HG03521 (cell line): ENCODE data around the gene VWA5A.

Experiments
- ATAC-seq: cut with Tn5 transposase; IDR thresholded peaks from one replicate; pipeline ENCODE4 v1.9.1; 2021; ENCODE audit warnings: mild to moderate bottlenecking, moderate library complexity; ENCODE audit not compliant: unreplicated experiment

VWA5A gene

DNA sequence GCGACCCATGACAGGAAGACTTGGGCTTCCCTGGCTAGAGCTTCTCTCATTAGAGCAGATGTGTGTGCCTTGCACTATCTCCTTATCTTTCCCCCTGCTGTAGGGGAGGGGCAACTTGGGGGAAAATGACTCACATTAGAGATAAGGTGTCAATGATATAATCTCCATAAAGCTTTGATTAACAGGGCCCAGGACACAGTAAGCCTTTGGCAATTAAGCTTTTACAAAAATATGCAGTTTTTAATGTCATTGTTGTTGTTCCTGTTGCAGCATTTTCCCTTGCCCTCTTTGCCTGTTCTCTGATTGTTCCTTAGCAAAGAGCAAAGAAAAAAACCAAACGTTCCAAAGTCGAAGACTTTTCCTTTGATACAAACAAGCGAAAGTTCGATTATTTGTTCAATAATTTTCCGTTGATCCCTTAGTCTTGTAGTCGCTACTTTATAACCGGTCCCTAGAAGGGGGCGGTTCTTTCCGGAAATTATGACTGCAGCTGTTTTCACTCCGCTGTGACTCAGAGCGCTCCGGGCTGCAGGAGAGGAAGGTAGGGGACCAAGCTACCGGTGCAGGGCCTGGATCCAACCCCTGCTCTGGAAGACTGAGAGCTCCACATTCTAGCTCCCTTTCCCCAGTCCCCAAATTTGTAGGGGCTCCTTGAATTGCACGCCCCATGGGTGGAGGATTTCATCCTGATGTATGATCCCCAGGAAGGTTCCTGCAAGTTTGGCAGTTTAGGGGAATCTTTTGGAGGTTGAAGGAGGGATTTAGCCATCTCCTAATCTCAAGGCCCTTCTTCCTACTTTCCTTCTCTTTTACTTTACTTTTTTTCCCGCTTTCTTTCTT lies at the start of gene VWA5A:
VWA5A (plus strand) TSS at position 509 of the 840 bp plus-strand sequence. CDS start 2,062 bp downstream, outside the sequence.
- peak; percentile 99 for ATAC-seq

- ATAC-seq = no peak
Measured at GRCh38 chr11:124068601-124069110, 46.6 kb upstream of the VWA5A start.

DNA sequence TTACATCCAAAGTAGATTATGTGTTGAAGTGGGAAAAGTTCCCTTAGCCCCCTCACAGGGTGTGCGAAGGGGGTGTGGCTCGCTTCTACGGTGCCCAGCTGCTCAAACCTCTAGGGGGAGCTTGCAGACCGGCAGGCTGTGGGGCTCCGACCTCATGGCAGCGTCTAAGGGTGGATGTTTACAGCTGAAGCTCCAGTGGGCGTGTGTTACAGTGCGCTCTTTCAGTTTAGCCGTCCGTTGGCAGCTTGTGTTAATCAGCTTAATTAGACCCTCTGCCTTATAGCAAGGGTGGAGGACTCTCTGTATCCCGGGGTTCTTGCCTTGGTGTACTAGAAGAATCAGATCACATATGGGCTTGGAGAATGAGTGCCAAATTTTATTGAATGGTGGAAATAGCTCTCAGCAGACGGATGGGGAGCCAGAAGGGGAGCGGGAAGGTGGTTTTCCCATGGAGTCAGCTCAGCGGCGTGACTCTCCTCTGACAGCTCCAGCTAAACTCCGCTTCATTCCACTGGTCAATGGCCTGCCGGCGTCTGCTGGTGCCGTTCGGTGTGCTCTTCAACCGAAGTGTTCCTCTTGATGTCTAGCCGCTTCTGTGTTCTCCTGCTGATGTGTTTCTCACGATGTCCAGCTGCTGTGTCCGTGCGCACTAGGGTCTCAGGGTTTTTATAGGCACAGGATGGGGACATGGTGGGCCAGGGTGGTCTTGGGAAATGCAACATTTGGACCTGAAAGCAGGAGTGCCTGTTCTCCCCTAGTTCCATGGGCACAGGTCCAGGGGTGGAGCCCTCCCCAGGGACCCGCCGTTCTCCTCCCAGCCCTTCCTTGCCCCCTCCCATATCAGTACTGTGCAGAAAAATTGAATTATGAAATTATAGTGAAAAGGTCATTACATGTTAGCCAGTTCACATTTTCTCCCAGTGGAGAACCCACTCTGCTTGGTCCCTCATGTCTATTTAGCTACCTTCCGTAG lies 45.5 kb upstream of the VWA5A start:
- peak; percentile 79 for ATAC-seq

DNA sequence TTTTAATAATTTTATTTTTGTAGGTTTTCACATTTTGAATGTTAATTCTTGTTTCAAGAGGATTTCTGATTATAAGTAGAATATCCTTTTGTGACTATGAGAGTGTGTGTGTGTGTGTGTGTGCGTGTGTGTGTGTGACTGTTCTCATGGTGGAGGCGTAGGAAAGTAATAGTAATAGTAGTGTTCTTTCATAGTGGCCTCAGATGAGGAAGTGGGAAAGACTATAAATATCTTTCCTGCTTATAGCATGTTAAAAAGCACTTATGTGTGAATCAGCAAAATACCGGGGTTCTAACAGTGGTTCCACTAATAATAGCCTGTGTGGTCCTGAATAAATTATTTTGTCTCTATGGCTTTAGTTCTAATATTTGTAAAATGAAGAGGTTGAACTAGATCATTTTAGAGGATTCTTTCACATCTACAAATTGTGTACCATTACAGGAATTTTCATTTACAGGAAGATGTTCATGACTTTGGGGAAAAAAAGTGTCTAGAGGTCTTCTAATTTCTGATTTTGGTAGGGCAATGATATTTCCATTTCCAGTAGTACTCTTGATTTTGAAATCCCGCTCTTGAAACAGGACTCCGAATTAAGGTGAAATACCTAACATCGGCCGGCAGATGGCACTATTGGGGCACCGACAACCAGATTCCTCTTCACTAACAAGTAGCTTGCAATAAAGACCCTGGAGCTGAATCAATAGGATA lies 44.2 kb upstream of the VWA5A start:
- peak; percentile 75 for ATAC-seq

GRCh38 chr11:124071623-124071948 lies 43.7 kb upstream of the VWA5A start:
- ATAC-seq = no peak

GRCh38 chr11:124072147-124072546 lies 43.1 kb upstream of the VWA5A start:
- ATAC-seq = no peak

- no peak for ATAC-seq
Measured at GRCh38 chr11:124074554-124074953, 40.7 kb upstream of the VWA5A start.

- ATAC-seq = no peak
Measured at GRCh38 chr11:124075492-124075840, 39.8 kb upstream of the VWA5A start.

GRCh38 chr11:124075841-124076651 lies 39.2 kb upstream of the VWA5A start:
- peak; percentile 71 for ATAC-seq

DNA sequence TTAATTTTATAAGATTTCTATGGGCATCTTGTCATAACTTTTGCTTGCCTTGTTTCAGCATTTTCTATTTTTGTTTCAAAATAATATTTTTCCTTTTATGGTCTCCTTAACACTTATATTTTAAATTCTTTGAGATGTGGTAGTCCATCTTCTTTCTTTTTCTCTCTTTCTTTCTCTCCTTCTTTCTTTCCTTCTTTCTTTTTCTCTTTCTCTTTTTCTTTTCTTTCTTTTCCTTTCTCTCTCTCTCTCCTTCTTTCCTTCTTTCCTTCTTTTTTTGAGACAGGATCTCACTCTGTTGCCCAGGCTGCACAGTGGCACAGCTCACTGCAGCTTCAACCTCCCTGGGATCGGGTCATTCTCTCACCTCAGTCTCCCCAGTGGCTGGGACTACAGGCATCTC lies 38.0 kb upstream of the VWA5A start:
- no peak for ATAC-seq

- ATAC-seq = no peak
Measured at GRCh38 chr11:124078591-124078990, 36.7 kb upstream of the VWA5A start.

- no peak for ATAC-seq
Measured at GRCh38 chr11:124079631-124080326, 35.5 kb upstream of the VWA5A start.

DNA sequence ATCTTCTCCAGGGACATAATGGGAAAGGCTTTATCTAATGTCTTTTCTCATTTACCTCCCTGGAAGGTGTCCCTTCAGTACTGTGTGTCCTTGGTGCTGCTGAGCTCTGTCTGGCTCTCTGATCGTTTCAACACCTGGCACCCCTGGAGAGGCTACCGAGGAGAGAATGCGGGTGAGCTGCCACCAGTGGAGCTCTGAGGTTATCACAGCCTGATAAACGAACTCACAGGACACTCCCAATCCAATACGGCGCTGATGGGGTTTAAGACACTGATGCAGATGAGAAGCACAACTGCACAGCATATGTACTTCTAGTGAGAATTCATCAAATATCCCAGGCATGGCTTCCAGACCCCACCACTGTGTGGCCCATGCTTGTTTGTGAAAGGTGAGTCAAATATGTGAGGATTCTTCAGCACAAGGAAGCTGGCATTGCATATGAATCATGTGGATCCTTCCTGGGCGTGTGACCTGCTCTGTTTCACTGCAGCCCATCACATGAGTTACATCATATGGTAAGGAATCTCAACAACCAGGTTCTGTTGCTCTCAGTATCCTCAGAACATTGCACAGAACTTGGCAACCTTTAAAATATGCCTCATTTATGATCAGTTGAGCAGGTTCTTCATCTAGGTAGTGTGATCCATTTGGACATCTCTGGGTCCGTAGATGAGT lies 34.8 kb upstream of the VWA5A start:
- ATAC-seq = no peak

- ATAC-seq = no peak
Measured at GRCh38 chr11:124081483-124081882, 33.8 kb upstream of the VWA5A start.

- no peak for ATAC-seq
Measured at GRCh38 chr11:124082371-124082770, 32.9 kb upstream of the VWA5A start.

DNA sequence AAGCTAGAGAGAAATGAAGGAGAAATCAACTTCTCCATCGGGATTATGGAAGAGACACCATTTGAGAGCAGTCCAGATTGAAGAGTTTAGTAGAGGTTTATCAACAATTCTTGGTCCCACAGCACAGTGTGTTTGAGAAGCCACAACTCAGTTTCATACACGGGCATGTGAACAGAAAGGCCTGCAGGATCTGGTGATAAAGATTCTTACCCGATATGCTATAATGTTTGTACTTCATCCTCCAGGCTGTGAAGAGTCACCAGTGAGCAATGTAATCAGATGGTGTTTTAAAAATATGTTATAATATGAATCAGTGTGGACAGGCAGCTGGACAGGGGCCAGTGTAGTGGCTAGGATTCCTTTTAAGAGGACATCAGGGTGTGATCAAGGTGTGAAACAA lies 29.7 kb upstream of the VWA5A start:
- no peak for ATAC-seq

DNA sequence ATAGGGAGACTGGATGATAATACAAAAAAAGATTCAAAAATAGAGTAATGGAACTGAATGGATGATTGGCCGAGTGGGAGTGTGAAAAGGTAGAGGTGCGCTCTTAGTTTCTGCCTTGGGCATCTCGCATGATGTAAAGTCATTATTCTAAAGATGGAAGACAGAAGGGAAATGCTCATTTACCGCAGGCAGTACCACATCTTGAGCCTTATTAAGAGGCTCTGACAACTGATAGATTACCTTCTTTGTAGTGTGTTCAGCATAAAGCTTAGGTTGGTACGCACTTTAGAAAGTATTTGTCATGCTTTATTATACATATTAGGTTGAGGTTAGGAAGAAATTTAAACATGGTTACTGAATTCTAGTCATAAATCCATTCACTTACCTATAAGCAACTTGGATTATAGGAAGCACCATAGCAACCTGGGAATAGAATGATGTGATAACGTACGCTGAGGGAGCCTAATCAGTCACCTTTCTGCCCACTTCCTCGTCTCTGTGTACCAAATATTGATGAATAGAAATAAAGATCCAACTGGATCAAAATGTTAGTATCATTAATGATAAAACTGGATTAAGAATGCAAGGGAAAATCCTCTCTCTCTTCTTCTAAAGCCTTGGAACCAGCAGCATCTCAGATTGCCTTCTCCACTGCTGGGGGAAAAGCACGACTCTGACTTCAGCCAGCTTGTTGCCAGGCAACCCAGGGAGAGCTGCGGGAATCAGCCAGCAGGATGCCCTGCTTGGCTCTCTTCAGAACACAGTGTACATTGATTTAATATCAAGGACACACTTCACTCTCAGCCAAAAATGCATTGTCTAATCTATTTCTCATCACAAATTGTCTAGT lies 29.0 kb upstream of the VWA5A start:
- ATAC-seq = no peak

DNA sequence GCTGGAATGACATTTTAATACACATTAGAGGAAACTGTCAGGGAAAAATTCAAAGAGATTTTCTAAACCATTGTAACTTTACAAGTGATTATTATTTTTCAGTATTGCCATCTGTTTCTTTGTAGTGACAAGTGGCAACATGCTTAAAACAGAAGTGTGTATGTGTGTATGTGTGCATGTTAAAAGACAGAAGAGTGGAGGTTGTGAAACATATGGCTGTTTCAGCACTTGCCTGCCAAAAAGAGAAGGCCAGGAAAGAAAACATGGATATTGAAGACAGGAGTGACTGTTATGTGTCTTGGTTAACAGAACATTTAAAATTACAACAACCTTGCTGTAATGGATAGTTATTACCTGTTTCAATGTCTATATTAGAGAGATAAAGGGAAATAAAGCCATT lies 24.3 kb upstream of the VWA5A start:
- no peak for ATAC-seq
